Measurements from ENCODE around the gene ZBTB20.

ZBTB20 gene

DNA sequence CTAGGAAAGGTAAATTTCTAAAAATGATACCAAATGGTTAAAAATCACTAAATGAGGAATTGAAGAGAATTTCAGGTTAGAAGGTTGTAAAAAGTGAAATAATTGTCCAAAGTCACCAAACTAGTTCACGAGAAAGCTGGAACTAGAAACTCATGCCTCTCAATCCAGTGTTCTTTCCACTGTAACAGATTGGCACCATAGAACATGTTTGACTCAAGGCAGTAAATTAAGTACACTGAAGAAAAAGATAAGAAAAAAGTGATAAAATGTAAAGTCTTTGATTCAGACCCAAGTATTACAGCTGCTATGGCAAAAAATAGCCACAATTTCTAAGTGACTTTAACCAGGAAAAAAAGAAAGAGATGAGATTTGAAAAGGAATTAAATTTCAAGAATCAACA lies 26.5 kb downstream of the ZBTB20 start:
- Histone ChIP-seq H3K36me3 (ENCODE audit: low read length) (no peaks in the 10 kb centered on the region), H3K79me2 (ENCODE audit: insufficient read depth, low read length) (no peaks in the 10 kb centered on the region), H3K27ac (ENCODE audit: low read depth, low read length) (no peak overlapping the region), H4K20me1 (ENCODE audit: low read depth, low read length) (no peaks in the 10 kb centered on the region), H2AFZ (ENCODE audit: low read depth, low read length, severe bottlenecking) (no peak overlapping the region), H3K4me3 (ENCODE audit: insufficient read depth, low read length, poor library complexity, severe bottlenecking) (no peak overlapping the region), H3K9me3 (ENCODE audit: insufficient read depth, low read length) (no peaks in the 10 kb centered on the region), H3F3A (ENCODE audit: insufficient read depth) (no peaks in the 10 kb centered on the region), H3K9me2 (replicated peaks; ENCODE audit: insufficient read depth, low read length) (no peaks in the 10 kb centered on the region), H3K9ac (ENCODE audit: low read length) (no peak overlapping the region), H3K4me2 (ENCODE audit: low read depth, low read length, poor library complexity, severe bottlenecking) (no peak overlapping the region), H3K27me3 (ENCODE audit: low read length) (no peaks in the 10 kb centered on the region)
- no peak for TF ChIP-seq EZH2phosphoT487 (conservative IDR thresholded peaks at IDR 0.05; ENCODE audit: low read length)
- TF ChIP-seq, protein P1, sequence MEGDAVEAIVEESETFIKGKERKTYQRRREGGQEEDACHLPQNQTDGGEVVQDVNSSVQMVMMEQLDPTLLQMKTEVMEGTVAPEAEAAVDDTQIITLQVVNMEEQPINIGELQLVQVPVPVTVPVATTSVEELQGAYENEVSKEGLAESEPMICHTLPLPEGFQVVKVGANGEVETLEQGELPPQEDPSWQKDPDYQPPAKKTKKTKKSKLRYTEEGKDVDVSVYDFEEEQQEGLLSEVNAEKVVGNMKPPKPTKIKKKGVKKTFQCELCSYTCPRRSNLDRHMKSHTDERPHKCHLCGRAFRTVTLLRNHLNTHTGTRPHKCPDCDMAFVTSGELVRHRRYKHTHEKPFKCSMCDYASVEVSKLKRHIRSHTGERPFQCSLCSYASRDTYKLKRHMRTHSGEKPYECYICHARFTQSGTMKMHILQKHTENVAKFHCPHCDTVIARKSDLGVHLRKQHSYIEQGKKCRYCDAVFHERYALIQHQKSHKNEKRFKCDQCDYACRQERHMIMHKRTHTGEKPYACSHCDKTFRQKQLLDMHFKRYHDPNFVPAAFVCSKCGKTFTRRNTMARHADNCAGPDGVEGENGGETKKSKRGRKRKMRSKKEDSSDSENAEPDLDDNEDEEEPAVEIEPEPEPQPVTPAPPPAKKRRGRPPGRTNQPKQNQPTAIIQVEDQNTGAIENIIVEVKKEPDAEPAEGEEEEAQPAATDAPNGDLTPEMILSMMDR (IDR thresholded peaks at IDR 0.05; ENCODE audit: insufficient read depth, low read length, poor library complexity, severe bottlenecking): no peak

DNA sequence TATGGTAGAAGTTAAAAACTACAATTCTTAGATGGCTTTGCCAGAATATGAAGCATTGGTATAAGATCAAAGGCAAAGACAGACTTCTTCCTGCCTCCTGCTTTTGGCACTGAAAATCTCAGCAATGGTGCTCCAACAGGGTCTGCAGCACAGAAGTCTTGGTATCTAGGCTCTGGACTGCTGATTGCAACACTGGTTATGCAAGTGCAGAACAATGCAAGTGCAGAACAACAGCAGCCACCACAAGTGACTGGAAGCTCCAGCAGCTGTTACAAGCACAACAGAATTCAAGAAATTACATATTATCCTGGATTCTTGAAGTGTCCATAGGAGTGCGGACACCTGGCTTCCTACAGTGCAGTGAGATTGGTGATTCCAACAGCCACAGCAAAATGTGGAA lies 33.7 kb downstream of the ZBTB20 start:
- H3K27ac ChIP-seq (ENCODE audit: low read depth, low read length): no peak overlapping the region
- no peaks in the 10 kb centered on the region for H3K27me3 ChIP-seq (ENCODE audit: low read length)
- H3K9ac ChIP-seq (ENCODE audit: low read length): no peak overlapping the region
- TF ChIP-seq, protein P1 (IDR thresholded peaks at IDR 0.05; ENCODE audit: insufficient read depth, low read length, poor library complexity, severe bottlenecking): no peak
- no peak for TF ChIP-seq EZH2phosphoT487 (conservative IDR thresholded peaks at IDR 0.05; ENCODE audit: low read length)
- no peaks in the 10 kb centered on the region for H3K9me3 ChIP-seq (ENCODE audit: insufficient read depth, low read length)
- H2AFZ ChIP-seq (ENCODE audit: low read depth, low read length, severe bottlenecking): no peak overlapping the region
- no peak overlapping the region for H3K4me3 ChIP-seq (ENCODE audit: insufficient read depth, low read length, poor library complexity, severe bottlenecking)
- no peaks in the 10 kb centered on the region for H3F3A ChIP-seq (ENCODE audit: insufficient read depth)
- no peak overlapping the region for H3K4me2 ChIP-seq (ENCODE audit: low read depth, low read length, poor library complexity, severe bottlenecking)
- H3K9me2 ChIP-seq (replicated peaks; ENCODE audit: insufficient read depth, low read length): no peaks in the 10 kb centered on the region
- no peaks in the 10 kb centered on the region for H3K36me3 ChIP-seq (ENCODE audit: low read length)
- H3K79me2 ChIP-seq (ENCODE audit: insufficient read depth, low read length): no peaks in the 10 kb centered on the region
- H4K20me1 ChIP-seq (ENCODE audit: low read depth, low read length): no peaks in the 10 kb centered on the region

DNA sequence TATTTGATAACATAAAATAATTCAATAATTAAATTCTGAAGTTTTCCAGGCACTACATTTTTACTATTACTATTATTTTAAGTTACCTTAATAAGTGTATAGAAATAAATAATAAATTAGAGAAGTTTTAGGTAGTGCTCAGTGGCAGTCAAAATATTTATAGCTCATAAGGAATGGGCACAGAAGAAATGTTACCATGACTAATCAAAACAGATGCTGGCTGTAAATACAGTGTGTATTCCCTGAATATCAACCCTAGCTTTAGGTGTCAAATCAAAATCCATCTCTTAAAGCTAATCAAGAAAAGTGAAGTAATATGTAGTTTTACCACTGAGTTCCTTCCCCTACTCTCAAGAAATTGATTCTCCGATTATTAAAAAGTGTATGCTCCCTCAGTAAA lies 35.5 kb downstream of the ZBTB20 start:
- no peaks in the 10 kb centered on the region for H3K79me2 ChIP-seq (ENCODE audit: insufficient read depth, low read length)
- H3K9me2 ChIP-seq (replicated peaks; ENCODE audit: insufficient read depth, low read length): no peaks in the 10 kb centered on the region
- no peak overlapping the region for H3K4me2 ChIP-seq (ENCODE audit: low read depth, low read length, poor library complexity, severe bottlenecking)
- TF ChIP-seq, protein P1 (IDR thresholded peaks at IDR 0.05; ENCODE audit: insufficient read depth, low read length, poor library complexity, severe bottlenecking): no peak
- no peak for TF ChIP-seq EZH2phosphoT487 (conservative IDR thresholded peaks at IDR 0.05; ENCODE audit: low read length)
- H3K4me3 ChIP-seq (ENCODE audit: insufficient read depth, low read length, poor library complexity, severe bottlenecking): no peak overlapping the region
- no peaks in the 10 kb centered on the region for H3F3A ChIP-seq (ENCODE audit: insufficient read depth)
- H3K9ac ChIP-seq (ENCODE audit: low read length): no peak overlapping the region
- no peak overlapping the region for H3K27ac ChIP-seq (ENCODE audit: low read depth, low read length)
- no peaks in the 10 kb centered on the region for H3K9me3 ChIP-seq (ENCODE audit: insufficient read depth, low read length)
- H2AFZ ChIP-seq (ENCODE audit: low read depth, low read length, severe bottlenecking): no peak overlapping the region
- H3K27me3 ChIP-seq (ENCODE audit: low read length): no peaks in the 10 kb centered on the region
- H3K36me3 ChIP-seq (ENCODE audit: low read length): no peaks in the 10 kb centered on the region
- no peaks in the 10 kb centered on the region for H4K20me1 ChIP-seq (ENCODE audit: low read depth, low read length)

All from SU-DHL-6 (cell line).